ENCODE measurements around the gene ACOX3. TPM values are rescaled to one million over a fixed set of nuclear protein-coding genes. Genes with fewer than 3 reads are reported as not detected.

The ACOX3 gene
- polyA plus RNA-seq, 1 donor (not counting 4 experiments of a cell fraction or from before 2014, with no cell fraction given): 6.7 TPM

DNA sequence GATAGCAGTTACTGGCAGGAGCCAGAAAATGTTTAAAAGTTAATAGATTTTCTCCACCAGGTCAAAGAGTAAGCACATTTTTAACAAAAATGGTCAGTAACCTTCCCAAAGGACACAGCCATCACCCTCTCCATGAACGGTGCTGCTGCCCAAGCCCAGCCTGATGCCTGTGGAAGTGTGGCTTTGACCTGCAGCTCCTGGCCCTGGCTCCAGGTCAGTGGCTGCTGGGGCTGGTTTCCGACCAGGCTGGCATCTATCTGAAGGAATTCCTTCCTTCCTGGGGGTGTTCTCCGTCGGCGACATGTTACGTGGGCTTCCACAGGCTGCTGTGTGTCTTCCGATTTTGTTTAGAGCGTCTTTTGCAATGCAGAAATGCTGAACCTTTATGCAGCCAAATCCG lies 61.7 kb downstream of the ACOX3 start:
- Histone ChIP-seq H3K27me3 (ENCODE audit: control insufficient read depth, extremely low read depth, insufficient read depth, low read length) (no peaks in the 10 kb centered on the region), H3K36me3 (ENCODE audit: control insufficient read depth in 2 of 2, extremely low read depth in 1 of 2, insufficient read depth in 2 of 2, low read length in 2 of 2) (peaks cover 0 to 7% of the 10 kb centered on the region in 2 experiments)

DNA sequence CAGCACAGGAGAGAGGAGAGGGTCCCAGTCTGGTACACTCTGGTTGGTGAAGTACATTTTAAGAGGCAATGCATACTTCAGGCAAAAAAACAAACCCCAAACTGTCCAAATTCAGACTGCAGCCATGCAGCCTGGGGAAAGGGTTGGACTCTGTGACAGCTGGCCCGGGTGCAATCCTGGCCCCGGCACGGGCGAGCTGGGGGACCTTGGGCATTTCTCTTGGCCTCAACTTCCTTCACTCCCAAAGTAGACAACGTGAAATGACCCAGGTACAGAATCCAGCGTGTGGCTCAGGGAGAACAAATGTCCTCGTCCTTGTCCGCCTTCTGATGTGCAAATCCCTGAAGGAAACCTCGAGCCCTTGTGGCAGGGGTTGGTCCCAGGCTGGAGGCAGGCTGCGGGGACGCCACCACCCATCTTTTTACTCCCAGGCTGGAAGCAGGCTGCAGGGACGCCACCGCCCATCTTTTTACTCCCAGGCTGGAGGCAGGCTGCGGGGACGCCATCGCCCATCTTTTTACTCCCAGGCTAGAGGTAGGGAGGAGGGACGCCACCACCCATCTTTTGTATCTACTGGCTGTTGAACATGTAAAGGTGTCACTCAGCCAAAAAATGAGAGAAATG lies 62.3 kb downstream of the ACOX3 start:
- Histone ChIP-seq H4K20me1 (ENCODE audit: control insufficient read depth, extremely low read depth, insufficient read depth, low read length) (no peaks in the 10 kb centered on the region), H3K27me3 (ENCODE audit: control insufficient read depth, extremely low read depth, insufficient read depth, low read length) (no peaks in the 10 kb centered on the region), H3K79me2 (ENCODE audit: control insufficient read depth, insufficient read depth, low read length) (no peaks in the 10 kb centered on the region), H3K4me3 (ENCODE audit: control insufficient read depth in 2 of 3, extremely low read depth in 1 of 3, insufficient read depth in 2 of 3, low read depth in 1 of 3, low read length in 3 of 3) (no peak overlapping the region), H3K36me3 (ENCODE audit: control insufficient read depth in 2 of 2, extremely low read depth in 1 of 2, insufficient read depth in 2 of 2, low read length in 2 of 2) (peaks cover 0 to 7% of the 10 kb centered on the region in 2 experiments), H2AFZ (ENCODE audit: control insufficient read depth, low read length) (no peak overlapping the region), H3K9me1 (ENCODE audit: control insufficient read depth, extremely low read depth, insufficient read depth, low read length) (no peaks in the 10 kb centered on the region), H3K27ac (ENCODE audit: control insufficient read depth, insufficient read depth, low read length) (no peak overlapping the region), H3K9ac (ENCODE audit: control insufficient read depth, extremely low read depth, insufficient read depth, low read length) (no peak overlapping the region), H3K9me3 (ENCODE audit: control insufficient read depth, low read depth, low read length) (no peaks in the 10 kb centered on the region), H3K4me2 (ENCODE audit: control insufficient read depth, extremely low read depth, insufficient read depth, low read depth, low read length) (no peak overlapping the region), H3K4me1 (ENCODE audit: control insufficient read depth, extremely low read depth, insufficient read depth, low read length) (no peaks in the 10 kb centered on the region)
- FAIRE-seq (no peak), DNase-seq (ENCODE audit: low read depth, low spot score) (no peak)
- dilution Hi-C loops (cut with MboI; ENCODE audit: extremely low pct_ligation_motif_present, low sequenced_read_pairs): no loop called here
- TF ChIP-seq, protein P1, sequence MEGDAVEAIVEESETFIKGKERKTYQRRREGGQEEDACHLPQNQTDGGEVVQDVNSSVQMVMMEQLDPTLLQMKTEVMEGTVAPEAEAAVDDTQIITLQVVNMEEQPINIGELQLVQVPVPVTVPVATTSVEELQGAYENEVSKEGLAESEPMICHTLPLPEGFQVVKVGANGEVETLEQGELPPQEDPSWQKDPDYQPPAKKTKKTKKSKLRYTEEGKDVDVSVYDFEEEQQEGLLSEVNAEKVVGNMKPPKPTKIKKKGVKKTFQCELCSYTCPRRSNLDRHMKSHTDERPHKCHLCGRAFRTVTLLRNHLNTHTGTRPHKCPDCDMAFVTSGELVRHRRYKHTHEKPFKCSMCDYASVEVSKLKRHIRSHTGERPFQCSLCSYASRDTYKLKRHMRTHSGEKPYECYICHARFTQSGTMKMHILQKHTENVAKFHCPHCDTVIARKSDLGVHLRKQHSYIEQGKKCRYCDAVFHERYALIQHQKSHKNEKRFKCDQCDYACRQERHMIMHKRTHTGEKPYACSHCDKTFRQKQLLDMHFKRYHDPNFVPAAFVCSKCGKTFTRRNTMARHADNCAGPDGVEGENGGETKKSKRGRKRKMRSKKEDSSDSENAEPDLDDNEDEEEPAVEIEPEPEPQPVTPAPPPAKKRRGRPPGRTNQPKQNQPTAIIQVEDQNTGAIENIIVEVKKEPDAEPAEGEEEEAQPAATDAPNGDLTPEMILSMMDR (optimal IDR thresholded peaks at IDR 0.05 in 1 of 3, IDR thresholded peaks at IDR 0.05 in 1 of 3, conservative IDR thresholded peaks at IDR 0.05 in 1 of 3; ENCODE audit: extremely low read depth in 1 of 3, insufficient read depth in 2 of 3, low read length in 3 of 3): no peak
- TF ChIP-seq EZH2 (IDR thresholded peaks at IDR 0.05; ENCODE audit: low read length): no peak

More for the DNA sequence above, 61.7 kb downstream of the ACOX3 start:
- H3K9ac ChIP-seq (ENCODE audit: control insufficient read depth, extremely low read depth, insufficient read depth, low read length): no peak overlapping the region
- no peak overlapping the region for H3K27ac ChIP-seq (ENCODE audit: control insufficient read depth, insufficient read depth, low read length)
- dilution Hi-C loops (cut with MboI; ENCODE audit: extremely low pct_ligation_motif_present, low sequenced_read_pairs): no loop called here
- H3K79me2 ChIP-seq (ENCODE audit: control insufficient read depth, insufficient read depth, low read length): no peaks in the 10 kb centered on the region
- H3K9me1 ChIP-seq (ENCODE audit: control insufficient read depth, extremely low read depth, insufficient read depth, low read length): no peaks in the 10 kb centered on the region
- no peak for TF ChIP-seq EZH2 (IDR thresholded peaks at IDR 0.05; ENCODE audit: low read length)
- TF ChIP-seq, protein P1 (optimal IDR thresholded peaks at IDR 0.05 in 1 of 3, IDR thresholded peaks at IDR 0.05 in 1 of 3, conservative IDR thresholded peaks at IDR 0.05 in 1 of 3; ENCODE audit: extremely low read depth in 1 of 3, insufficient read depth in 2 of 3, low read length in 3 of 3): no peak
- no peak overlapping the region for H3K4me2 ChIP-seq (ENCODE audit: control insufficient read depth, extremely low read depth, insufficient read depth, low read depth, low read length)
- no peak overlapping the region for H2AFZ ChIP-seq (ENCODE audit: control insufficient read depth, low read length)
- no peaks in the 10 kb centered on the region for H4K20me1 ChIP-seq (ENCODE audit: control insufficient read depth, extremely low read depth, insufficient read depth, low read length)
- no peak for FAIRE-seq
- H3K4me3 ChIP-seq (ENCODE audit: control insufficient read depth in 2 of 3, extremely low read depth in 1 of 3, insufficient read depth in 2 of 3, low read depth in 1 of 3, low read length in 3 of 3): no peak overlapping the region
- no peak for DNase-seq (ENCODE audit: low read depth, low spot score)
- H3K9me3 ChIP-seq (ENCODE audit: control insufficient read depth, low read depth, low read length): no peaks in the 10 kb centered on the region
- no peaks in the 10 kb centered on the region for H3K4me1 ChIP-seq (ENCODE audit: control insufficient read depth, extremely low read depth, insufficient read depth, low read length)

Measured in keratinocyte (primary cell).